K562 (cell line): ENCODE measurements around the gene YES1. TPM values are rescaled to one million over a fixed set of nuclear protein-coding genes. Genes with fewer than 3 reads are reported as not detected.

ENCODE experiments used
- HMG20A ChIP-seq: fragments of 450-650 bp; formaldehyde crosslinking; conservative IDR thresholded peaks from 2 replicates; pipeline ENCODE4 v1.4.0; 2020; ENCODE audit warnings: mild to moderate bottlenecking, mixed read lengths
- PRMT5 ChIP-seq: sonication (generic); formaldehyde crosslinking; IDR thresholded peaks from 2 replicates; pipeline ENCODE4 v1.5.0; 2020; ENCODE audit warnings: missing genetic modification reagents
- ZNF586 ChIP-seq: fragments of 450-650 bp; formaldehyde crosslinking; conservative IDR thresholded peaks from 2 replicates; pipeline ENCODE4 v1.4.0; 2020; ENCODE audit warnings: mild to moderate bottlenecking, moderate library complexity
- polyA plus RNA-seq, 8 experiments: library from polyadenylated mRNA; depleted of rRNA in 4 of 8; stranded (reverse) in 5 of 8; unstranded in 3 of 8; fragments of >200 nt; fragmentation: Nextera tagmentation in 2 of 8; fragmentation: Illumina TruSeq in 1 of 8; extraction: Ambion mirVana in 2 of 8; extraction: Trizol in 1 of 8; gene quantifications; 2 replicates each; pipeline versions ENCODE4 v1.2.1 to v1.2.3, GENCODE V29; 2011 to 2014; ENCODE audit warnings: inconsistent platforms in 1 of 8, missing spikeins in 1 of 8
- total RNA-seq, 7 experiments: library from RNA; depleted of rRNA in 6 of 7; stranded (reverse); fragments of >200 nt in 6 of 7; fragmentation: Illumina TruSeq in 2 of 7; extraction: Trizol in 2 of 7; gene quantifications; 2 replicates each; pipeline versions ENCODE4 v1.2.1 to v1.2.3, GENCODE V29; 2011 to 2021; ENCODE audit warnings: low replicate concordance in 1 of 7
- TF ChIP-seq, protein P1 (sequence below): fragments of 250-450 bp; sonication (Bioruptor Pico); IDR thresholded peaks from 2 replicates; pipeline ENCODE4 v1.5.0; 2020; ENCODE audit warnings: mild to moderate bottlenecking
- TF ChIP-seq, protein P2 (sequence below): fragments of 250-450 bp; sonication (Bioruptor Pico); IDR thresholded peaks from 2 replicates; pipeline ENCODE4 v1.8.0; 2022; ENCODE audit warnings: moderate library complexity, mild to moderate bottlenecking, inconsistent platforms
- TF ChIP-seq, protein P3 (sequence below): fragments of 150-350 bp; conservative IDR thresholded peaks from 2 replicates; pipeline ENCODE4 v1.6.1; 2014; ENCODE audit warnings: low read length
- TF ChIP-seq, protein P4 (sequence below): conservative IDR thresholded peaks from 2 replicates; pipeline ENCODE4 v1.6.1; 2011; ENCODE audit warnings: low read depth, mild to moderate bottlenecking, low read length; ENCODE audit not compliant: control insufficient read depth
- TF ChIP-seq, protein P5 (sequence below): fragments of 450-650 bp; IDR thresholded peaks from 2 replicates; pipeline ENCODE4 v1.6.1; 2016; ENCODE audit warnings: mild to moderate bottlenecking, moderate library complexity

Gene YES1
- total and polyA plus RNA-seq, 9 of the 15 experiments (the other 6 are each of a cell fraction or from before 2014, with no cell fraction given), result 37.2 to 115 (median 77.7) TPM

DNA sequence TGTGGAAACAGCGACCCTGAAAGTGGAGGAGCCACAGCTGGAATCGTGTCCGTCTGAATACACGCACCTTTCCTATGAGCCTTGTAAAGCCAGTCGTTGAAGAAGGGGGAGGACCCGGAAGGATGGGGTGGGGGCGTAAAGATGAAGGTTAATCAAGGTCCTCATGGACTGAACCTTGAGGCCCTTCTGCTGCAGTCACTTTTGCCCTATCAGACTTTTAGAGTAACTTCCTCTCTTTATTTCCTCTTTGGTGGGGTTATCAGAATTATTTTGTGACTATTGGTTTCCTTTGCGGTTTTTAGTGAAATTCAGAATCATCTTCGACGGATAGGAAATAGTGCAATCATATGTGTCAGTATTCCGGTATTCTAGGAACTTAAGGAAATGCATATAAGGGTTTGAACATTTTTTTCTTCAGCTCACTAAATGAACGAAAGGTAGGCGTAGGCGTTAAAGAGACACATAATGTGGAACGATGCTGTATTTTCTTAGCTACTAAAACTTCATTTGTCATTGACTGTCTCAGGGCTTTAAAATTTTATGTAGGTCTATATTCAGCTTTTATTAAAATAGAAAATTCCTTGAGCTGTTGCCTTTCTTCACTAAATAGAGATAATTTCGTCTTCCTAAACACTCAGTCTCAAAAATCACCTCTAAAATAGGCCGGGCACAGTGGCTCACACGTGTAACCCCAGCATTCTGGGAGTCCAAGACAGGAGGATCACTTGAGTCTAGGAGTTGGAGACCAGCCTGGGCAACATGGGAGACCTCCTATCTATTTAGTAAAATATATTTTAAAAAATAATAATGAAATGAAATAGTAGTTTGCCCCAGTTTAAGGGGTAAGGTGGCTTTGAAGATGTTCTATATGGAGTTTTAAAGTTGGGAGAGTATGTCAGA, 1.4 kb upstream of the YES1 start (continued):
- TF ChIP-seq, protein P1, sequence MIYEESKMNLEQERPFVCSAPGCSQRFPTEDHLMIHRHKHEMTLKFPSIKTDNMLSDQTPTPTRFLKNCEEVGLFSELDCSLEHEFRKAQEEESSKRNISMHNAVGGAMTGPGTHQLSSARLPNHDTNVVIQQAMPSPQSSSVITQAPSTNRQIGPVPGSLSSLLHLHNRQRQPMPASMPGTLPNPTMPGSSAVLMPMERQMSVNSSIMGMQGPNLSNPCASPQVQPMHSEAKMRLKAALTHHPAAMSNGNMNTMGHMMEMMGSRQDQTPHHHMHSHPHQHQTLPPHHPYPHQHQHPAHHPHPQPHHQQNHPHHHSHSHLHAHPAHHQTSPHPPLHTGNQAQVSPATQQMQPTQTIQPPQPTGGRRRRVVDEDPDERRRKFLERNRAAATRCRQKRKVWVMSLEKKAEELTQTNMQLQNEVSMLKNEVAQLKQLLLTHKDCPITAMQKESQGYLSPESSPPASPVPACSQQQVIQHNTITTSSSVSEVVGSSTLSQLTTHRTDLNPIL, result no peak
- TF ChIP-seq, protein P2, sequence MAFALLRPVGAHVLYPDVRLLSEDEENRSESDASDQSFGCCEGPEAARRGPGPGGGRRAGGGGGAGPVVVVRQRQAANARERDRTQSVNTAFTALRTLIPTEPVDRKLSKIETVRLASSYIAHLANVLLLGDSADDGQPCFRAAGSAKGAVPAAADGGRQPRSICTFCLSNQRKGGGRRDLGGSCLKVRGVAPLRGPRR (CRISPR knock-in tag), result no peak
- TF ChIP-seq HMG20A (CRISPR knock-in tag), result no peak
- TF ChIP-seq, protein P3, sequence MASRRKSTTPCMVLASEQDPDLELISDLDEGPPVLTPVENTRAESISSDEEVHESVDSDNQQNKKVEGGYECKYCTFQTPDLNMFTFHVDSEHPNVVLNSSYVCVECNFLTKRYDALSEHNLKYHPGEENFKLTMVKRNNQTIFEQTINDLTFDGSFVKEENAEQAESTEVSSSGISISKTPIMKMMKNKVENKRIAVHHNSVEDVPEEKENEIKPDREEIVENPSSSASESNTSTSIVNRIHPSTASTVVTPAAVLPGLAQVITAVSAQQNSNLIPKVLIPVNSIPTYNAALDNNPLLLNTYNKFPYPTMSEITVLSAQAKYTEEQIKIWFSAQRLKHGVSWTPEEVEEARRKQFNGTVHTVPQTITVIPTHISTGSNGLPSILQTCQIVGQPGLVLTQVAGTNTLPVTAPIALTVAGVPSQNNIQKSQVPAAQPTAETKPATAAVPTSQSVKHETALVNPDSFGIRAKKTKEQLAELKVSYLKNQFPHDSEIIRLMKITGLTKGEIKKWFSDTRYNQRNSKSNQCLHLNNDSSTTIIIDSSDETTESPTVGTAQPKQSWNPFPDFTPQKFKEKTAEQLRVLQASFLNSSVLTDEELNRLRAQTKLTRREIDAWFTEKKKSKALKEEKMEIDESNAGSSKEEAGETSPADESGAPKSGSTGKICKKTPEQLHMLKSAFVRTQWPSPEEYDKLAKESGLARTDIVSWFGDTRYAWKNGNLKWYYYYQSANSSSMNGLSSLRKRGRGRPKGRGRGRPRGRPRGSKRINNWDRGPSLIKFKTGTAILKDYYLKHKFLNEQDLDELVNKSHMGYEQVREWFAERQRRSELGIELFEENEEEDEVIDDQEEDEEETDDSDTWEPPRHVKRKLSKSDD, result no peak
- TF ChIP-seq, protein P4, sequence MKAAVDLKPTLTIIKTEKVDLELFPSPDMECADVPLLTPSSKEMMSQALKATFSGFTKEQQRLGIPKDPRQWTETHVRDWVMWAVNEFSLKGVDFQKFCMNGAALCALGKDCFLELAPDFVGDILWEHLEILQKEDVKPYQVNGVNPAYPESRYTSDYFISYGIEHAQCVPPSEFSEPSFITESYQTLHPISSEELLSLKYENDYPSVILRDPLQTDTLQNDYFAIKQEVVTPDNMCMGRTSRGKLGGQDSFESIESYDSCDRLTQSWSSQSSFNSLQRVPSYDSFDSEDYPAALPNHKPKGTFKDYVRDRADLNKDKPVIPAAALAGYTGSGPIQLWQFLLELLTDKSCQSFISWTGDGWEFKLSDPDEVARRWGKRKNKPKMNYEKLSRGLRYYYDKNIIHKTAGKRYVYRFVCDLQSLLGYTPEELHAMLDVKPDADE, result no peak
- TF ChIP-seq, protein P5, sequence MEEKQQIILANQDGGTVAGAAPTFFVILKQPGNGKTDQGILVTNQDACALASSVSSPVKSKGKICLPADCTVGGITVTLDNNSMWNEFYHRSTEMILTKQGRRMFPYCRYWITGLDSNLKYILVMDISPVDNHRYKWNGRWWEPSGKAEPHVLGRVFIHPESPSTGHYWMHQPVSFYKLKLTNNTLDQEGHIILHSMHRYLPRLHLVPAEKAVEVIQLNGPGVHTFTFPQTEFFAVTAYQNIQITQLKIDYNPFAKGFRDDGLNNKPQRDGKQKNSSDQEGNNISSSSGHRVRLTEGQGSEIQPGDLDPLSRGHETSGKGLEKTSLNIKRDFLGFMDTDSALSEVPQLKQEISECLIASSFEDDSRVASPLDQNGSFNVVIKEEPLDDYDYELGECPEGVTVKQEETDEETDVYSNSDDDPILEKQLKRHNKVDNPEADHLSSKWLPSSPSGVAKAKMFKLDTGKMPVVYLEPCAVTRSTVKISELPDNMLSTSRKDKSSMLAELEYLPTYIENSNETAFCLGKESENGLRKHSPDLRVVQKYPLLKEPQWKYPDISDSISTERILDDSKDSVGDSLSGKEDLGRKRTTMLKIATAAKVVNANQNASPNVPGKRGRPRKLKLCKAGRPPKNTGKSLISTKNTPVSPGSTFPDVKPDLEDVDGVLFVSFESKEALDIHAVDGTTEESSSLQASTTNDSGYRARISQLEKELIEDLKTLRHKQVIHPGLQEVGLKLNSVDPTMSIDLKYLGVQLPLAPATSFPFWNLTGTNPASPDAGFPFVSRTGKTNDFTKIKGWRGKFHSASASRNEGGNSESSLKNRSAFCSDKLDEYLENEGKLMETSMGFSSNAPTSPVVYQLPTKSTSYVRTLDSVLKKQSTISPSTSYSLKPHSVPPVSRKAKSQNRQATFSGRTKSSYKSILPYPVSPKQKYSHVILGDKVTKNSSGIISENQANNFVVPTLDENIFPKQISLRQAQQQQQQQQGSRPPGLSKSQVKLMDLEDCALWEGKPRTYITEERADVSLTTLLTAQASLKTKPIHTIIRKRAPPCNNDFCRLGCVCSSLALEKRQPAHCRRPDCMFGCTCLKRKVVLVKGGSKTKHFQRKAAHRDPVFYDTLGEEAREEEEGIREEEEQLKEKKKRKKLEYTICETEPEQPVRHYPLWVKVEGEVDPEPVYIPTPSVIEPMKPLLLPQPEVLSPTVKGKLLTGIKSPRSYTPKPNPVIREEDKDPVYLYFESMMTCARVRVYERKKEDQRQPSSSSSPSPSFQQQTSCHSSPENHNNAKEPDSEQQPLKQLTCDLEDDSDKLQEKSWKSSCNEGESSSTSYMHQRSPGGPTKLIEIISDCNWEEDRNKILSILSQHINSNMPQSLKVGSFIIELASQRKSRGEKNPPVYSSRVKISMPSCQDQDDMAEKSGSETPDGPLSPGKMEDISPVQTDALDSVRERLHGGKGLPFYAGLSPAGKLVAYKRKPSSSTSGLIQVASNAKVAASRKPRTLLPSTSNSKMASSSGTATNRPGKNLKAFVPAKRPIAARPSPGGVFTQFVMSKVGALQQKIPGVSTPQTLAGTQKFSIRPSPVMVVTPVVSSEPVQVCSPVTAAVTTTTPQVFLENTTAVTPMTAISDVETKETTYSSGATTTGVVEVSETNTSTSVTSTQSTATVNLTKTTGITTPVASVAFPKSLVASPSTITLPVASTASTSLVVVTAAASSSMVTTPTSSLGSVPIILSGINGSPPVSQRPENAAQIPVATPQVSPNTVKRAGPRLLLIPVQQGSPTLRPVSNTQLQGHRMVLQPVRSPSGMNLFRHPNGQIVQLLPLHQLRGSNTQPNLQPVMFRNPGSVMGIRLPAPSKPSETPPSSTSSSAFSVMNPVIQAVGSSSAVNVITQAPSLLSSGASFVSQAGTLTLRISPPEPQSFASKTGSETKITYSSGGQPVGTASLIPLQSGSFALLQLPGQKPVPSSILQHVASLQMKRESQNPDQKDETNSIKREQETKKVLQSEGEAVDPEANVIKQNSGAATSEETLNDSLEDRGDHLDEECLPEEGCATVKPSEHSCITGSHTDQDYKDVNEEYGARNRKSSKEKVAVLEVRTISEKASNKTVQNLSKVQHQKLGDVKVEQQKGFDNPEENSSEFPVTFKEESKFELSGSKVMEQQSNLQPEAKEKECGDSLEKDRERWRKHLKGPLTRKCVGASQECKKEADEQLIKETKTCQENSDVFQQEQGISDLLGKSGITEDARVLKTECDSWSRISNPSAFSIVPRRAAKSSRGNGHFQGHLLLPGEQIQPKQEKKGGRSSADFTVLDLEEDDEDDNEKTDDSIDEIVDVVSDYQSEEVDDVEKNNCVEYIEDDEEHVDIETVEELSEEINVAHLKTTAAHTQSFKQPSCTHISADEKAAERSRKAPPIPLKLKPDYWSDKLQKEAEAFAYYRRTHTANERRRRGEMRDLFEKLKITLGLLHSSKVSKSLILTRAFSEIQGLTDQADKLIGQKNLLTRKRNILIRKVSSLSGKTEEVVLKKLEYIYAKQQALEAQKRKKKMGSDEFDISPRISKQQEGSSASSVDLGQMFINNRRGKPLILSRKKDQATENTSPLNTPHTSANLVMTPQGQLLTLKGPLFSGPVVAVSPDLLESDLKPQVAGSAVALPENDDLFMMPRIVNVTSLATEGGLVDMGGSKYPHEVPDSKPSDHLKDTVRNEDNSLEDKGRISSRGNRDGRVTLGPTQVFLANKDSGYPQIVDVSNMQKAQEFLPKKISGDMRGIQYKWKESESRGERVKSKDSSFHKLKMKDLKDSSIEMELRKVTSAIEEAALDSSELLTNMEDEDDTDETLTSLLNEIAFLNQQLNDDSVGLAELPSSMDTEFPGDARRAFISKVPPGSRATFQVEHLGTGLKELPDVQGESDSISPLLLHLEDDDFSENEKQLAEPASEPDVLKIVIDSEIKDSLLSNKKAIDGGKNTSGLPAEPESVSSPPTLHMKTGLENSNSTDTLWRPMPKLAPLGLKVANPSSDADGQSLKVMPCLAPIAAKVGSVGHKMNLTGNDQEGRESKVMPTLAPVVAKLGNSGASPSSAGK, result no peak
- 0 out of 2 replicates have a peak, but pooled peaks have one; percentile 56 for TF ChIP-seq ZNF586
- TF ChIP-seq PRMT5 (CRISPR knock-in tag), result no peak
